ENCODE results near the gene RBM39.
"Not testable (repeated sequence)": the region's sequence is repeated elsewhere in the genome, so short reads cannot be mapped to it uniquely, and the experiment has no call there.

RBM39 gene

DNA sequence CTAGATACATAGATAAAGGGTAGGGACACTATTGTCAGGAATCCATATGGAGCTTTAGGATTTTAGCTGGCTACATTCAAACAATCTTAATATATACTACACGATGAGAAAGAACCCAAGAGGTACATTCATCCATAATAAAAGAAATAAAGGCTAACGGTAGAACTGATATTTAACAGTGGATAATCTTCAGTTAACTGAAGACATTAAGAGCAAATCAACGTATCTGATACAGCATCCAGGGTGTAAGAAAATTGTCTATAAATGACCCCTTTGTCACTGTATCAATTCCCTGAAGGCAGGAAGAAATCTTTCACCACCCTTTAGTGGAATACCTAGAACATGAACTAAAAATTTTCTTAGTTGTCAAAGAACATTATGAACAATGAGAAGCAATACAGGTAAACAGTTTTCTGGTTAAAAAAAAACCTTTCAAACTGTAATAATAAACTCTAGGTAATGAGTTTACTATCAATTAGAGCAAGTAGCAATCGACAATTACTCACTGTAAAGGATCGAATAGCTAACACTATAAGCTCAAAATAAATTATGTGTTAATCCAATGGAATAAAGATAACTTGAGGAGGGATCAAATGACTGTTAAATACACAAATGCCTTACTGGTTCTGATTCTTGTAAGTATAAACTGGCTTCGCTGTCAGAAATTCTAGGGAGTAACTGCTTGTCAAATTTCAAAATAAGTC, 31.0 kb downstream of the RBM39 start:
- no peak for DNase-seq (ENCODE audit: low read depth)
- no peak overlapping the region for H3K4me3 ChIP-seq (ENCODE audit: low read depth, low read length)

- H3K4me3 ChIP-seq (ENCODE audit: low read depth, low read length) = no peak overlapping the region
- no peak for DNase-seq (ENCODE audit: low read depth)
Observed at GRCh38 chr20:35710039-35710438, 32.0 kb downstream of the RBM39 start.

DNA sequence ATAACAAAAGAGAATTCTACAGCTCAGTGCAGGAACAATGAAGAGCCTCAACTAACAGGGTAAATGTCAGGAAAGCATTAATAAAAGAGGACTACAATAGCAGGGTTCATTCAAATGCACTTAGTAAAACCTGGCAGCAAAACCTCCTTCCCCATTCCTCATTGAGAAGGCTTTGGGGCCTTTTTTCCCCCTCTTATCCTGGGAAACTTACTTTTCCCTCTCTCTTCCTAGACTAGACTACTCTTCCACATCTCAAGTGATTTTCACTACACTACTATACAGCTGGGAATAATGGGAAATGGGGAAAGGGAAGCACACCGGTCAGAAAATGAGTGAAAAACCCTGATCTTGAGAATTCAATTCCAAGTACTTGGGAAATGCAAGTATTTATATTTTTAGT, 32.8 kb downstream of the RBM39 start:
- no peak overlapping the region for H3K4me3 ChIP-seq (ENCODE audit: low read depth, low read length)
- no peak for DNase-seq (ENCODE audit: low read depth)

DNA sequence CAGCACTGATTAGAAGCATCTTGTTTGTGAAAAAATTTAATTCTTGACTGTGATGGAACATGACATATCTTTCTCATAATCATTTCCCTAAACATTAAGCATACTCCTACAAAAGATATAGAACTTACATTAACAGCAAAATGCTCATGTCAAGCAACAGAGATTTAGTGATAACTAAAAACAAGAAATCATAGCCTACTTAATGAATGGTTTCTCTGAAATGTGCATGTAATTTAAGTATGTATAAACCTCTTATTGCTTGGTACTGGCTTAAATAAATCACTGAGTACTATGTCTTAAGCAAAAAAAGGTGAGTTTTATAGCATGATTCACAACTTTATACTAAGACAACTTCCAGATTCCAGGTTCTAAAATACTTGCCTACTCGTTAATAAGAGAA, 33.6 kb downstream of the RBM39 start:
- no peak for DNase-seq (ENCODE audit: low read depth)
- no peak overlapping the region for H3K4me3 ChIP-seq (ENCODE audit: low read depth, low read length)

DNA sequence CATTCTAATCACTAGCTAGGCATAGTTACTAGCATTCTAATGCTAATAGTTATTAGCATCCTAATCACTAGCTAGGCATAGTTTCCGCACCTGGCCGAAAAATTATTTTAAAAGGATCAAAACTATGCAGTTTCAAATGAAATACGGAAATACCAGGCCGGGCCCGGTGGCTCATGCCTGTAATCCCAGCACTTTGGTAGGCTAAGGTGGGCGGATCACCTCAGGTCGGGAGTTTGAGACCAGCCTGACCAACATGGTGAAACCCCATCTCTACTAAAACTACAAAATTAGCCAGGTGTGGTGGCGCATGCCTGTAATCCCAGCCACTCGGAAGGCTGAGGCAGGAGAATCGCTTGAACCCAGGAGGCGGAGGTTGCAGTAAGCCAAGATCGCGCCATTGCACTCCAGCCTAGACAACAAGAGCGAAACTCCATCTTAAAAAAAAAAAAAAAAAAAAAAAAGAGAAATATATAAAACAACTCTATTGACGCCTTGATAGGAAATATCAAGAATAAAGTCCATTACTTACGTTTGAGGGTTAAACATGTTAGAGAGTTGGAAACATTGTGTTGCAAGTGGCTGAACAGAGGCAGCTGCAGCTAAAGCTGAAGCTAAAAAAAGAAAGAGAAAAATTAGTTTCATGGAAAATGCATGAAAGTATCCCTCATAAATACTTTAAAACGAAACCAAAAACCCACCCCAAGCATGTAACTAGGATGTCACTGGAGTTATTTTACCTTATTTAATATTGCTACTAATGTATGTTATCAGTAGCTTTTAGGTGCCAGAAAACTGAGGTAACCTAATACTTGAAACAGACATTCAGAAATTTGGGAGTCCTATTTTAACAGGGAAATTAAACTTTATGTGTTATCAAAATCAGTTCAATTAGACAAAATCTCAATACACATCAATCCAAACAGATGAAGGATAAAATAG, 35.2 kb downstream of the RBM39 start:
- DNase-seq (ENCODE audit: low read depth); H3K4me3 ChIP-seq (ENCODE audit: low read depth, low read length): not testable (repeated sequence)

GRCh38 chr20:35705894-35706293, 36.2 kb downstream of the RBM39 start:
- not testable (repeated sequence) for DNase-seq (ENCODE audit: low read depth); H3K4me3 ChIP-seq (ENCODE audit: low read depth, low read length)

- H3K4me3 ChIP-seq (ENCODE audit: low read depth, low read length) = no peak overlapping the region
- no peak for DNase-seq (ENCODE audit: low read depth)
Observed at GRCh38 chr20:35704514-35705261, 37.4 kb downstream of the RBM39 start.

- no peak for DNase-seq (ENCODE audit: low read depth)
- H3K4me3 ChIP-seq (ENCODE audit: low read depth, low read length) = no peak overlapping the region
Observed at GRCh38 chr20:35702824-35703695, 39.0 kb downstream of the RBM39 start.

DNA sequence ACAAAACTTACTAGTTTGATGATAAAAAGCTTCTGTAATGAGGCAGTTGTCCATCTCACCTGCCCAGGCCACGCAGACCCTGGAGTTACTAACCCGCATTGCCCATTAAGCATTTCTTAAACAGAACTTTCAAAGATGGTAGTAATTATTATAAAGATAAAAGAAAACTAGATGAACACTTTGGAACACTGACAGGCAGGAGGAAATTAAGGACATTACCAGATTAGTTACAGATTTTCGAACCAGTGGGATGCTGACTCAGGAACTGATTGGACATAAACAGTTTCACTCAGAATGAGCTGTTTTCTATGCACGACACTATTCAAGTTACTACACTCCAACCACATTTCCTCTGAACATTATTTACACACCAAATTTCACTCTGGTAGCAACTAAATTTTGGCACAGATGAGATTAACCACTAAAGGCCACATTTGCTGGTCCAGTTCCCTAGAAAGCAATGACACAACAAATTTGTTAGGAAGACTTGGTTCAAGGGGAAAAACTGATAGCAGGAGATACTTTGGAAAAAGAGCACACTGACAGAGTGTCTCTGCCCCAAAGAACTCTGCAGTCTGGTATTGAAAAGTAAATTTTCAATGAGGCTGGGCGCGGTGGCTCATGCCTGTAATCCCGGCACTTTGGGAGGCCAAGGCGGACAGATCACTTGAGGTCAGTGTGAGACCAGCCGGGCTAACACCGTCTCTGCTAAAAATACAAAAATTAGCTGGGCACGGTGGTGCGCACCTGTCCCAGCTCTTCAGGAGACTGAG, 39.8 kb downstream of the RBM39 start:
- no peak for DNase-seq (ENCODE audit: low read depth)
- no peak overlapping the region for H3K4me3 ChIP-seq (ENCODE audit: low read depth, low read length)

GRCh38 chr20:35700625-35701148, 41.4 kb downstream of the RBM39 start:
- no peak for DNase-seq (ENCODE audit: low read depth)
- no peak overlapping the region for H3K4me3 ChIP-seq (ENCODE audit: low read depth, low read length)

GRCh38 chr20:35699957-35700624, 42.0 kb downstream of the RBM39 start:
- peak overlapping the region; percentile 98 for H3K4me3 ChIP-seq (ENCODE audit: low read depth, low read length)
- no peak for DNase-seq (ENCODE audit: low read depth)

DNA sequence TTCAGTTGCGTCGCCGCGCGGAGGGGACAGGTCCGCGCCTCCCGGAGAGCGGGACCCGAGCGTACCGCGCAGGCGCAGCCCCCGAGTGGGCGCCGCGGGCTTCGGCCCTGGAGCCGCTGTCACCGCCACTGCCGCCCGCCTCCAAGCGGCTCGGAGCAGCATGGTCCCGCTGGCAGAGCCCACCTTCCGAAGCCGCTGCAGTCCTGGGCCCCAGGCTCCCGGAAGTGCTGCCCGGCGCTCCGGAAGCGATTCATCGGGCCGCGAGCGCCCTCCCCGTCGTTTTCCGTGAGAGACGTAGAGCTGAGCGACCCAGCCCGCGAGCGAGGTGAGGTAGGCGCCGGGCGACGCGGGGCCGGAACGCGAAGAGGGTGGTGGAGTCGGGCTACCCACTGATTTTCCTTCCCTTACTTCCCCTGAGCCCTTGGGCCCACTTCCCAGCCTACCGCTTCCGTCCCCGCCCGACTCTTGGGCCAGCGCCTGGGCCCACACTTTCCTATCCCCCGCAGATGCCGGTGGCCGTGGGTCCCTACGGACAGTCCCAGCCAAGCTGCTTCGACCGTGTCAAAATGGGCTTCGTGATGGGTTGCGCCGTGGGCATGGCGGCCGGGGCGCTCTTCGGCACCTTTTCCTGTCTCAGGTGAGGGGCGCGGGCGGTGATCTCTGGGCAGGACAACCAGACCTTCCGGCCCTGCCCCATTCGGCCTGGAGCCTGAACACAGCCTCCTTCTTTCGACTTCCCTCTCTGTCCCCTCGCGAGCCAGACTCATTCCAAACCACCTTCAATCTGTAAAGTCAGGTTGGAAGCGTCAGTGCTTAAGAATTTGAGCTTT, 42.7 kb downstream of the RBM39 start, which contains the start of the genes NFS1 and ROMO1:
TSS of gene NFS1 (minus strand) at position 226 of the 830 bp plus-strand sequence. CDS start at position 162, 64 bp downstream.
TSS of gene ROMO1 (plus strand) at position 279 of the 830 bp plus-strand sequence. CDS start at position 507, 228 bp downstream.
- peak; percentile 29 for DNase-seq (ENCODE audit: low read depth)
- peak within 1 kb of the TSS; percentile 98 for H3K4me3 ChIP-seq (ENCODE audit: low read depth, low read length)

- no peak for DNase-seq (ENCODE audit: low read depth)
- H3K4me3 ChIP-seq (ENCODE audit: low read depth, low read length) = peak overlapping the region; percentile 98
Observed at GRCh38 chr20:35698298-35699126, 43.5 kb downstream of the RBM39 start.

DNA sequence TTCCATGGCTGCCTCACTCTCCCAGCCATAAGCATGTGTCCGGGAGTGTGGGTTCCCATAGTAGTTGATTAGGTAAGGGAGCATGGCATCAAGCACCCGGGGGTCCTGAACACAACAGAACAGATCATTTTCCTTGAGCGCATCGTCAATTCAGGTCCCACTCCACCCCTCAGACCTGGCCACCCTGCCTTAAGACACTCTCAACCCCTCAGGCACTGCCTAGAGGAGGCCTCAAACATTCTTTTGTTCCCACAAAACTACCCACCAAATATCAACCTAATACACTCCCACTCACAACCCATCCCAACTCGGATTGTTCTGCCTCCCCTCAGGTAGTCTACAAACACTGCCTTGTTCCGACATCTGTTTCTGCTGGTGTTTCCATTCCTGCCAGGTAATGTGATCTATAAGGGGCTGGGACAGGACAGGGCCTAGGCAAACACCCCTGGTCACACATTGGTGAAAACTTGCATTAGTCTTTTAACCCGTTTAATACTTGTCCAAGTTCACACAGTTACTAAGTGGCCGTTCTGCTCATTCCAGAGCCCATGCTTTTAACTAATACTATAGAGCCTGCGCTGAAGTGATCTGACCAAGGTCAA, 44.3 kb downstream of the RBM39 start:
- H3K4me3 ChIP-seq (ENCODE audit: low read depth, low read length) = peak overlapping the region; percentile 98
- DNase-seq (ENCODE audit: low read depth) = no peak

GRCh38 chr20:35695978-35696377, 46.1 kb downstream of the RBM39 start:
- H3K4me3 ChIP-seq (ENCODE audit: low read depth, low read length) = no peak overlapping the region
- no peak for DNase-seq (ENCODE audit: low read depth)

Measured in skeletal muscle cell (primary cell).